Colonic mucosa (tissue), 4 donors: ENCODE data around the gene AANAT. TPM values are rescaled to one million over a fixed set of nuclear protein-coding genes. Genes with fewer than 3 reads are reported as not detected.

Experiments used
- DNase-seq: peaks from one replicate; pipeline ENCODE4 v3.0.0-alpha.2; 2020
- H3K27ac ChIP-seq: fragments of 200-600 bp; one replicate; pipeline ENCODE4 v1.8.0; 2021
- H3K27me3 ChIP-seq: fragments of 200-600 bp; one replicate; pipeline ENCODE4 v1.8.0; 2021
- H3K36me3 ChIP-seq: fragments of 200-600 bp; one replicate; pipeline ENCODE4 v1.8.0; 2021
- H3K4me1 ChIP-seq: fragments of 200-600 bp; one replicate; pipeline ENCODE4 v1.8.0; 2021; ENCODE audit warnings: mild to moderate bottlenecking
- H3K4me3 ChIP-seq: fragments of 200-600 bp; one replicate; pipeline ENCODE4 v1.8.0; 2021
- H3K9ac ChIP-seq, 2 donors: one replicate each; pipeline ENCODE4 v1.7.0; 2013; ENCODE audit warnings: control low read depth in 2 of 2, low read depth in 2 of 2, low read length in 2 of 2
- H3K9me3 ChIP-seq: fragments of 200-600 bp; one replicate; pipeline ENCODE4 v1.8.0; 2021
- CTCF ChIP-seq: fragments of 200-600 bp; IDR thresholded peaks from one replicate; pipeline ENCODE4 v1.8.0; 2022; ENCODE audit warnings: antibody characterized with exemption, mild to moderate bottlenecking
- intact Hi-C: fragments of 100-400 bp; cut with DNase I; formaldehyde crosslinking; loops from one replicate; pipeline ENCODE4 v1.14.1; 2022
- total RNA-seq, 2 donors: library from RNA; stranded (reverse); fragmentation: NEBNext Ultra II Directional in 1 of 2; extraction: Animal tissue kit (Norgen Biotek cat#: 25700) in 1 of 2; gene quantifications; one replicate each; pipeline ENCODE4 v1.2.1, GENCODE V29; 2021
- donor health status: healthy.
- donor health status: DM: no; HTN: no; CAD: no.
- donor health status: DM: no; HTN: no; CAD: no.

Gene AANAT
- total RNA-seq, 2 donors from 2014 or later, result not detected

GRCh38 chr17:76497979-76498875 is 30.8 kb downstream of the AANAT start:
- Histone ChIP-seq H3K9me3 (no peaks in the 10 kb centered on the region), H3K36me3 (no peaks in the 10 kb centered on the region), H3K27ac (peak overlapping the region; percentile 73), H3K4me3 (no peak overlapping the region), H3K4me1 (peaks cover 27% of the 10 kb centered on the region), H3K9ac (peak overlapping the region; percentile 36 to 62), H3K27me3 (no peaks in the 10 kb centered on the region)
- no peak for TF ChIP-seq CTCF
- intact Hi-C loops, result no loop called here
- DNase-seq, result peak; percentile 63

- H3K4me1 ChIP-seq, result peaks cover 21% of the 10 kb centered on the region
- intact Hi-C loops, result no loop called here
- H3K27me3 ChIP-seq, result no peaks in the 10 kb centered on the region
- peak overlapping the region; percentile 26 for H3K27ac ChIP-seq
- TF ChIP-seq CTCF, result no peak
- no peaks in the 10 kb centered on the region for H3K36me3 ChIP-seq
- no peak overlapping the region for H3K4me3 ChIP-seq
- DNase-seq, result no peak
- H3K9me3 ChIP-seq, result no peaks in the 10 kb centered on the region
- peak overlapping the region; percentile 16 to 62 for H3K9ac ChIP-seq
These were observed 31.5 kb downstream of the AANAT start for GRCh38 chr17:76498876-76499251.

GRCh38 chr17:76499267-76499667 is 31.9 kb downstream of the AANAT start:
- intact Hi-C loops, result no loop called here
- TF ChIP-seq CTCF, result no peak
- H3K27ac ChIP-seq, result peak overlapping the region; percentile 26
- no peaks in the 10 kb centered on the region for H3K27me3 ChIP-seq
- no peak for DNase-seq
- peak overlapping the region; percentile 74 for H3K4me3 ChIP-seq
- peak overlapping the region in 1 of 2 donors; percentile 51 for H3K9ac ChIP-seq
- H3K36me3 ChIP-seq, result no peaks in the 10 kb centered on the region
- peaks cover 21% of the 10 kb centered on the region for H3K4me1 ChIP-seq
- no peaks in the 10 kb centered on the region for H3K9me3 ChIP-seq

- TF ChIP-seq CTCF, result no peak
- intact Hi-C loops, result loop anchor here (10.0 kb wide), 1 partner anchor 195 kb away; the partner anchor contains the start of gene QRICH2
- peak overlapping the region; percentile 26 for H3K27ac ChIP-seq
- H3K4me3 ChIP-seq, result peak overlapping the region; percentile 74
- peak overlapping the region; percentile 75 to 83 for H3K9ac ChIP-seq
- no peaks in the 10 kb centered on the region for H3K27me3 ChIP-seq
- H3K4me1 ChIP-seq, result peaks cover 21% of the 10 kb centered on the region
- H3K9me3 ChIP-seq, result no peaks in the 10 kb centered on the region
- no peak for DNase-seq
- H3K36me3 ChIP-seq, result no peaks in the 10 kb centered on the region
These were observed 32.8 kb downstream of the AANAT start for GRCh38 chr17:76500074-76500746.

- Histone ChIP-seq H3K27me3 (no peaks in the 10 kb centered on the region), H3K36me3 (no peaks in the 10 kb centered on the region), H3K4me1 (peaks cover 21% of the 10 kb centered on the region), H3K4me3 (peak overlapping the region; percentile 74), H3K9me3 (no peaks in the 10 kb centered on the region), H3K9ac (peak overlapping the region; percentile 75 to 83), H3K27ac (peak overlapping the region; percentile 69)
- no peak for TF ChIP-seq CTCF
- no peak for DNase-seq
- intact Hi-C loops, result loop anchor here (10.0 kb wide), 1 partner anchor 196 kb away; the partner anchor contains the start of gene QRICH2
These were observed 33.3 kb downstream of the AANAT start for GRCh38 chr17:76500747-76501017.
